K562 (cell line): ENCODE measurements around the gene FIZ1. TPM values are rescaled to one million over a fixed set of nuclear protein-coding genes. Genes with fewer than 3 reads are reported as not detected.

Experiments used
- ATAC-seq: fragments of 200-7000 bp; cut with Tn5 transposase; 3 replicates; pipeline ENCODE4 v1.9.1; 2020; ENCODE audit warnings: moderate library complexity
- BruUV-seq: library from RNA; stranded (reverse); fragments of 400-500 nt; replicated peaks from 2 replicates; lab custom pipeline; 2021; lab: Mats Ljungman, UMichigan
- CTCF ChIA-PET: fragments of 300-600 bp; formaldehyde crosslinking; extraction: SDS; loops from one replicate; lab custom pipeline; 2021; ENCODE audit warnings: low intra/inter-chr PET ratio; lab: Yijun Ruan, JAX
- POLR2A ChIA-PET: fragments of 300-600, 350-650 bp; sonication (Branson Sonifier 250); formaldehyde crosslinking; extraction: SDS; loops from one replicate; lab custom pipeline; 2021; ENCODE audit warnings: antibody characterized with exemption, inconsistent platforms; lab: Yijun Ruan, JAX
- DNase-seq, 4 experiments: peaks; one replicate each; pipeline versions ENCODE4 v3.0.0 to v3.0.0-alpha.2; 2011 to 2018; ENCODE audit warnings: low spot score in 3 of 4, mixed read lengths in 3 of 4; ENCODE audit errors: extremely low read depth in 1 of 4
- FAIRE-seq: peaks from 2 replicates; lab custom pipeline; 2011; peaks lifted over from hg19 to GRCh38; lab: Jason Lieb, UNC
- H2AFZ ChIP-seq: 2 replicates; pipeline ENCODE4 v1.6.0; 2011; ENCODE audit warnings: low read depth, low read length, control low read depth, inconsistent platforms
- H3K27ac ChIP-seq: fragments of 200-600 bp; 3 replicates; pipeline ENCODE4 v1.8.0; 2011; ENCODE audit warnings: low read depth, mild to moderate bottlenecking, control low read depth, inconsistent platforms, low read length, moderate library complexity, mixed read lengths; ENCODE audit errors: extremely low read depth
- H3K27me3 ChIP-seq, 2 experiments: fragments of 300-600 bp in 1 of 2; 2 replicates in 1 of 2; 3 replicates in 1 of 2; pipeline versions ENCODE4 v1.6.0 to v1.8.0; 2011; ENCODE audit warnings: inconsistent platforms in 2 of 2, low read length in 2 of 2, mild to moderate bottlenecking in 1 of 2, mixed read lengths in 1 of 2, moderate library complexity in 1 of 2; ENCODE audit not compliant: control insufficient read depth in 2 of 2, insufficient read depth in 2 of 2
- H3K36me3 ChIP-seq: fragments of 300-600 bp; 3 replicates; pipeline ENCODE4 v1.8.0; 2011; ENCODE audit warnings: mild to moderate bottlenecking, low read length, inconsistent platforms; ENCODE audit not compliant: control insufficient read depth, insufficient read depth
- H3K4me1 ChIP-seq, 2 experiments: fragments of 200-600 bp in 1 of 2; replicated peaks in 1 of 2; 2 replicates in 1 of 2; 3 replicates in 1 of 2; pipeline versions ENCODE4 v1.5.1 to v1.8.0; 2011; ENCODE audit warnings: inconsistent platforms in 2 of 2, low read length in 2 of 2, mild to moderate bottlenecking in 1 of 2, mixed read lengths in 1 of 2, moderate library complexity in 1 of 2; ENCODE audit not compliant: control insufficient read depth in 2 of 2, insufficient read depth in 2 of 2
- H3K4me2 ChIP-seq: 2 replicates; pipeline ENCODE4 v1.6.1; 2011; ENCODE audit warnings: low read length, control low read depth, inconsistent platforms, mixed read lengths; ENCODE audit not compliant: insufficient read depth
- H3K4me3 ChIP-seq: fragments of 200-600 bp; sonication (generic), shearing (Covaris generic); 2 replicates; pipeline ENCODE4 v1.5.1; 2016; ENCODE audit warnings: control low read depth, inconsistent platforms
- H3K79me2 ChIP-seq: fragments of 200-600 bp; 3 replicates; pipeline ENCODE4 v1.8.0; 2011; ENCODE audit warnings: low read length, inconsistent platforms; ENCODE audit not compliant: control insufficient read depth, insufficient read depth
- H3K9ac ChIP-seq, 2 experiments: 2 replicates each; pipeline versions ENCODE4 v1.6.0 to v1.6.1; 2011; ENCODE audit warnings: low read depth in 2 of 2, low read length in 2 of 2, control low read depth in 1 of 2, inconsistent platforms in 1 of 2, mild to moderate bottlenecking in 1 of 2, mixed read lengths in 1 of 2; ENCODE audit not compliant: insufficient read depth in 1 of 2
- H3K9me1 ChIP-seq: one replicate; pipeline ENCODE4 v1.6.0; 2011; ENCODE audit warnings: inconsistent platforms, mild to moderate bottlenecking, low read length, moderate library complexity; ENCODE audit not compliant: control insufficient read depth, insufficient read depth
- H3K9me3 ChIP-seq: replicated peaks from 2 replicates; pipeline ENCODE4 v1.5.1; 2011; ENCODE audit warnings: low read depth, low read length, inconsistent platforms; ENCODE audit not compliant: control insufficient read depth, insufficient read depth
- H4K20me1 ChIP-seq: replicated peaks from 2 replicates; pipeline ENCODE4 v1.6.1; 2011; ENCODE audit warnings: low read length, inconsistent platforms, mixed read lengths; ENCODE audit not compliant: control insufficient read depth, insufficient read depth
- BCOR ChIP-seq: fragments of 450-650 bp; IDR thresholded peaks from 2 replicates; pipeline ENCODE4 v1.6.1; 2016
- C11orf30 ChIP-seq: fragments of 450-650 bp; IDR thresholded peaks from 2 replicates; pipeline ENCODE4 v1.6.1; 2016; ENCODE audit warnings: low read depth, mild to moderate bottlenecking
- CC2D1A ChIP-seq: fragments of 450-650 bp; IDR thresholded peaks from 2 replicates; pipeline ENCODE4 v1.6.1; 2017; ENCODE audit warnings: mild to moderate bottlenecking
- EHMT2 ChIP-seq: fragments of 450-650 bp; IDR thresholded peaks from 2 replicates; pipeline ENCODE4 v1.6.1; 2018; ENCODE audit warnings: antibody characterized with exemption
- HMG20B ChIP-seq: fragments of 250-450 bp; sonication (Bioruptor Pico); IDR thresholded peaks from 2 replicates; pipeline ENCODE4 v1.5.0; 2021; ENCODE audit warnings: mild to moderate bottlenecking
- MAZ ChIP-seq, 2 experiments: fragments of 450-650 bp in 1 of 2; sonication (generic) in 1 of 2; formaldehyde crosslinking; IDR thresholded peaks in 1 of 2; conservative IDR thresholded peaks in 1 of 2; 2 replicates each; pipeline versions ENCODE4 v1.4.0 to v1.5.0; 2020; ENCODE audit warnings: mild to moderate bottlenecking in 1 of 2, missing genetic modification reagents in 1 of 2
- SMARCE1 ChIP-seq: fragments of 450-650 bp; IDR thresholded peaks from 2 replicates; pipeline ENCODE4 v1.7.1; 2016; ENCODE audit warnings: mild to moderate bottlenecking
- SP1 ChIP-seq: sonication (generic); formaldehyde crosslinking; IDR thresholded peaks from 2 replicates; pipeline ENCODE4 v1.8.1; 2022; ENCODE audit warnings: mild to moderate bottlenecking, missing genetic modification reagents
- WGBS: fragments of 100-300 bp; shearing (Covaris generic); methylation state at CpG from one replicate; pipeline ENCODE4 v1.1.6; 2016; ENCODE audit warnings: low coverage, mixed read lengths; ENCODE audit not compliant: insufficient coverage; ENCODE audit errors: missing lambda C conversion rate; 5-methylcytosine and 5-hydroxymethylcytosine counted together
- in situ Hi-C: fragments of 300-500 bp; cut with MboI; formaldehyde crosslinking; loops from 4 replicates; pipeline ENCODE4 v1.15.0; 2018; ENCODE audit warnings: inconsistent platforms, mixed read lengths
- intact Hi-C: fragments of 100-400 bp; cut with micrococcal nuclease; formaldehyde crosslinking; loops from 2 replicates; pipeline ENCODE4 v1.14.2; 2022
- polyA plus RNA-seq, 8 experiments: library from polyadenylated mRNA; depleted of rRNA in 4 of 8; stranded (reverse) in 5 of 8; unstranded in 3 of 8; fragments of >200 nt; fragmentation: Nextera tagmentation in 2 of 8; fragmentation: Illumina TruSeq in 1 of 8; extraction: Ambion mirVana in 2 of 8; extraction: Trizol in 1 of 8; gene quantifications; 2 replicates each; pipeline versions ENCODE4 v1.2.1 to v1.2.3, GENCODE V29; 2011 to 2014; ENCODE audit warnings: inconsistent platforms in 1 of 8, missing spikeins in 1 of 8
- total RNA-seq, 7 experiments: library from RNA; depleted of rRNA in 6 of 7; stranded (reverse); fragments of >200 nt in 6 of 7; fragmentation: Illumina TruSeq in 2 of 7; extraction: Trizol in 2 of 7; gene quantifications; 2 replicates each; pipeline versions ENCODE4 v1.2.1 to v1.2.3, GENCODE V29; 2011 to 2021; ENCODE audit warnings: low replicate concordance in 1 of 7
- TF ChIP-seq, protein P1 (sequence below): fragments of 150-350 bp; conservative IDR thresholded peaks from 2 replicates; pipeline ENCODE4 v1.6.1; 2014; ENCODE audit warnings: low read length
- TF ChIP-seq, protein P2 (sequence below): sonication (generic); formaldehyde crosslinking; IDR thresholded peaks from 2 replicates; pipeline ENCODE4 v1.8.1; 2023; ENCODE audit warnings: mild to moderate bottlenecking, missing genetic modification reagents
- TF ChIP-seq, protein P3 (sequence below): fragments of 450-650 bp; IDR thresholded peaks from 2 replicates; pipeline ENCODE4 v1.6.1; 2018; ENCODE audit not compliant: partially characterized antibody

FIZ1 gene
- total and polyA plus RNA-seq, 9 of the 15 experiments (the other 6 are each of a cell fraction or from before 2014, with no cell fraction given), result 0.79 to 17.5 (median 5.5) TPM

DNA sequence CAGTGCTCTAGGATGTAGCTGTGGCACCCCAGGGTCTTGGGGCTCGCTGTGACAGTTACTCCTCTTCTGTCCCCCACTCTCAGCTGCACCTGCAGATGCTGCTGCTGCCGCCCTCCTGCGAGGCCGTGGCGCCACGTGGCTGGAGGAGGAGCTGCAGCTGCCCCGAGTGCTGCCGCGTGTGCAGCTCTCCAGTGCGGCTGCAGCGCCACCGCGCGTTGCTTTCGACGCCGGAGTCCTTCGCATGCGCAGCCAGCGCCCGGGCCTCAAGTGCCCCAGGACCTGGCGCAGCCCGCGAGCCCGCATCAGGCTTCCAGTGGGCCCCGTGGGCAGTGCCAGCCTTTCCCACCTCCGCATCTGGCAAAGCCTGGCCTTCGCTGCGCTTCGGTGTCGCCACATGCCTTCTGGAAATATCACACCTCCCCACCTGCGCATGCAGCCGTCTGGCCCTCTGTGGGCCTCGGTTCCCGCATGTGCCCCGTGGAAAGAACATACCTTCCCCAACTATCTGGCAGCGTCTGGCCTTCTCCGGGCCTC is 40.8 kb upstream of the FIZ1 start (continued):
- TF ChIP-seq, protein P1, sequence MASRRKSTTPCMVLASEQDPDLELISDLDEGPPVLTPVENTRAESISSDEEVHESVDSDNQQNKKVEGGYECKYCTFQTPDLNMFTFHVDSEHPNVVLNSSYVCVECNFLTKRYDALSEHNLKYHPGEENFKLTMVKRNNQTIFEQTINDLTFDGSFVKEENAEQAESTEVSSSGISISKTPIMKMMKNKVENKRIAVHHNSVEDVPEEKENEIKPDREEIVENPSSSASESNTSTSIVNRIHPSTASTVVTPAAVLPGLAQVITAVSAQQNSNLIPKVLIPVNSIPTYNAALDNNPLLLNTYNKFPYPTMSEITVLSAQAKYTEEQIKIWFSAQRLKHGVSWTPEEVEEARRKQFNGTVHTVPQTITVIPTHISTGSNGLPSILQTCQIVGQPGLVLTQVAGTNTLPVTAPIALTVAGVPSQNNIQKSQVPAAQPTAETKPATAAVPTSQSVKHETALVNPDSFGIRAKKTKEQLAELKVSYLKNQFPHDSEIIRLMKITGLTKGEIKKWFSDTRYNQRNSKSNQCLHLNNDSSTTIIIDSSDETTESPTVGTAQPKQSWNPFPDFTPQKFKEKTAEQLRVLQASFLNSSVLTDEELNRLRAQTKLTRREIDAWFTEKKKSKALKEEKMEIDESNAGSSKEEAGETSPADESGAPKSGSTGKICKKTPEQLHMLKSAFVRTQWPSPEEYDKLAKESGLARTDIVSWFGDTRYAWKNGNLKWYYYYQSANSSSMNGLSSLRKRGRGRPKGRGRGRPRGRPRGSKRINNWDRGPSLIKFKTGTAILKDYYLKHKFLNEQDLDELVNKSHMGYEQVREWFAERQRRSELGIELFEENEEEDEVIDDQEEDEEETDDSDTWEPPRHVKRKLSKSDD, result no peak
- TF ChIP-seq, all 486 proteins: peak for 155

DNA sequence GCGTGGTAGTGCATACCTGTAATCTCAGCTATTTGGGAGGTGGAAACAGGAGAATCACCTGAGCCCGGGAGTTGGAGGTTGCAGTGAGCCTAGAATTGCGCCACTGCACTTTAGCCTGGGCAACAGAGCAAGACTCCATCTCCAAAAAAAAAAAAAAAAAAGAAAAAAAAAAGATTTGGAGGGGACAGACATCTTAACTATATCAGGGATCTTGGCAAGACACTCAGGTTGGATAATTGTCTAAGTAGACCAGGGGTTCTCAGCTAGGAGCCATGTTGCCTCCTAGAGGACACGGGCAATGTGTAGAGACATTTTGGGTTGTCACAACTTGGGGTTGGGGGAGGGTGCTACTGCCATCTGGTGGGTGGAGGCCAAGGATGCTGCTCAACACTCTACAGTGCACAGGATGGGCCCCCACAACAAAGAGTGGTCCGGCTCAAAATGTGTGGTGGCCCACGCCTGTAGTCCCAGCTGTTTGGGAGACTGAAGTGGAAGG is 39.6 kb upstream of the FIZ1 start:
- peak overlapping the region; percentile 74; the same call in 2 of the 3 replicates for H3K27ac ChIP-seq
- in situ Hi-C loops (loop anchor here (5.0 to 25.0 kb wide), 4 partner anchors 173 to 764 kb away; partner anchors contain the start of genes FCAR, TNNT1 and ZSCAN5A), intact Hi-C loops (loop anchor here (10.0 kb wide), 1 partner anchor 494 kb away; the partner anchor contains the start of gene TNNT1)
- peaks cover 14% of the 10 kb centered on the region; the same call in 2 of the 3 replicates for H3K36me3 ChIP-seq
- H3K79me2 ChIP-seq, result peaks cover 78% of the 10 kb centered on the region
- DNase-seq (peak in 2 of 4 experiments; percentile 36 to 78), ATAC-seq (peak; percentile 32), FAIRE-seq (peak; percentile 71)
- peaks cover 36 to 59% of the 10 kb centered on the region in 2 experiments for H3K4me1 ChIP-seq
- no peaks in the 10 kb centered on the region for H3K9me1 ChIP-seq
- H3K4me2 ChIP-seq, result no peak overlapping the region
- H3K9me3 ChIP-seq, result no peaks in the 10 kb centered on the region
- no peak overlapping the region for H3K9ac ChIP-seq
- ChIA-PET CTCF (interaction anchor here (0.7 kb wide), 1 partner anchor 122 kb away, joined by 4 read pairs; no protein-coding TSS in a partner anchor), POLR2A (interaction anchor here (0.6 kb wide), 1 partner anchor 300 kb away, joined by 3 read pairs; no protein-coding TSS in a partner anchor)
- WGBS, result 79% methylated on average over 5 of the region's 6 CpGs
- no TSS peak for BruUV-seq
- no peaks in the 10 kb centered on the region for H3K27me3 ChIP-seq
- no peaks in the 10 kb centered on the region for H4K20me1 ChIP-seq
- H2AFZ ChIP-seq, result no peak overlapping the region
- no peak overlapping the region for H3K4me3 ChIP-seq
- TF ChIP-seq, protein P2, sequence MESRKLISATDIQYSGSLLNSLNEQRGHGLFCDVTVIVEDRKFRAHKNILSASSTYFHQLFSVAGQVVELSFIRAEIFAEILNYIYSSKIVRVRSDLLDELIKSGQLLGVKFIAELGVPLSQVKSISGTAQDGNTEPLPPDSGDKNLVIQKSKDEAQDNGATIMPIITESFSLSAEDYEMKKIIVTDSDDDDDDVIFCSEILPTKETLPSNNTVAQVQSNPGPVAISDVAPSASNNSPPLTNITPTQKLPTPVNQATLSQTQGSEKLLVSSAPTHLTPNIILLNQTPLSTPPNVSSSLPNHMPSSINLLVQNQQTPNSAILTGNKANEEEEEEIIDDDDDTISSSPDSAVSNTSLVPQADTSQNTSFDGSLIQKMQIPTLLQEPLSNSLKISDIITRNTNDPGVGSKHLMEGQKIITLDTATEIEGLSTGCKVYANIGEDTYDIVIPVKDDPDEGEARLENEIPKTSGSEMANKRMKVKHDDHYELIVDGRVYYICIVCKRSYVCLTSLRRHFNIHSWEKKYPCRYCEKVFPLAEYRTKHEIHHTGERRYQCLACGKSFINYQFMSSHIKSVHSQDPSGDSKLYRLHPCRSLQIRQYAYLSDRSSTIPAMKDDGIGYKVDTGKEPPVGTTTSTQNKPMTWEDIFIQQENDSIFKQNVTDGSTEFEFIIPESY (CRISPR knock-in tag), result peak; percentile 70; the same call in 1 of the 2 replicates
- TF ChIP-seq, protein P3, sequence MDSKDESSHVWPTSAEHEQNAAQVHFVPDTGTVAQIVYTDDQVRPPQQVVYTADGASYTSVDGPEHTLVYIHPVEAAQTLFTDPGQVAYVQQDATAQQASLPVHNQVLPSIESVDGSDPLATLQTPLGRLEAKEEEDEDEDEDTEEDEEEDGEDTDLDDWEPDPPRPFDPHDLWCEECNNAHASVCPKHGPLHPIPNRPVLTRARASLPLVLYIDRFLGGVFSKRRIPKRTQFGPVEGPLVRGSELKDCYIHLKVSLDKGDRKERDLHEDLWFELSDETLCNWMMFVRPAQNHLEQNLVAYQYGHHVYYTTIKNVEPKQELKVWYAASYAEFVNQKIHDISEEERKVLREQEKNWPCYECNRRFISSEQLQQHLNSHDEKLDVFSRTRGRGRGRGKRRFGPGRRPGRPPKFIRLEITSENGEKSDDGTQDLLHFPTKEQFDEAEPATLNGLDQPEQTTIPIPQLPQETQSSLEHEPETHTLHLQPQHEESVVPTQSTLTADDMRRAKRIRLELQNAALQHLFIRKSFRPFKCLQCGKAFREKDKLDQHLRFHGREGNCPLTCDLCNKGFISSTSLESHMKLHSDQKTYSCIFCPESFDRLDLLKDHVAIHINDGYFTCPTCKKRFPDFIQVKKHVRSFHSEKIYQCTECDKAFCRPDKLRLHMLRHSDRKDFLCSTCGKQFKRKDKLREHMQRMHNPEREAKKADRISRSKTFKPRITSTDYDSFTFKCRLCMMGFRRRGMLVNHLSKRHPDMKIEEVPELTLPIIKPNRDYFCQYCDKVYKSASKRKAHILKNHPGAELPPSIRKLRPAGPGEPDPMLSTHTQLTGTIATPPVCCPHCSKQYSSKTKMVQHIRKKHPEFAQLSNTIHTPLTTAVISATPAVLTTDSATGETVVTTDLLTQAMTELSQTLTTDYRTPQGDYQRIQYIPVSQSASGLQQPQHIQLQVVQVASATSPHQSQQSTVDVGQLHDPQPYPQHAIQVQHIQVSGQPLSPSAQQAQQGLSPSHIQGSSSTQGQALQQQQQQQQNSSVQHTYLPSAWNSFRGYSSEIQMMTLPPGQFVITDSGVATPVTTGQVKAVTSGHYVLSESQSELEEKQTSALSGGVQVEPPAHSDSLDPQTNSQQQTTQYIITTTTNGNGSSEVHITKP, result peak; percentile 92
- TF ChIP-seq SMARCE1, result no peak
- TF ChIP-seq MAZ (CRISPR knock-in tag; conservative IDR thresholded peaks at IDR 0.05 in 1 of 2, IDR thresholded peaks at IDR 0.05 in 1 of 2), result peak in 1 of 2 experiments; percentile 71; a peak in 2 of 4 replicates
- no peak for TF ChIP-seq C11orf30
- no peak for TF ChIP-seq SP1 (CRISPR knock-in tag)
- TF ChIP-seq HMG20B (CRISPR knock-in tag), result no peak
- peak; percentile 71; the same call in 1 of the 2 replicates for TF ChIP-seq EHMT2
- peak; percentile 65 for TF ChIP-seq BCOR
- TF ChIP-seq CC2D1A, result peak; percentile 93
